Measurements from ENCODE around the gene LASP1.

- TF ChIP-seq EZH2phosphoT487 (IDR thresholded peaks at IDR 0.05; ENCODE audit: borderline replicate concordance, low read length), result no peak
- TF ChIP-seq, protein P1, sequence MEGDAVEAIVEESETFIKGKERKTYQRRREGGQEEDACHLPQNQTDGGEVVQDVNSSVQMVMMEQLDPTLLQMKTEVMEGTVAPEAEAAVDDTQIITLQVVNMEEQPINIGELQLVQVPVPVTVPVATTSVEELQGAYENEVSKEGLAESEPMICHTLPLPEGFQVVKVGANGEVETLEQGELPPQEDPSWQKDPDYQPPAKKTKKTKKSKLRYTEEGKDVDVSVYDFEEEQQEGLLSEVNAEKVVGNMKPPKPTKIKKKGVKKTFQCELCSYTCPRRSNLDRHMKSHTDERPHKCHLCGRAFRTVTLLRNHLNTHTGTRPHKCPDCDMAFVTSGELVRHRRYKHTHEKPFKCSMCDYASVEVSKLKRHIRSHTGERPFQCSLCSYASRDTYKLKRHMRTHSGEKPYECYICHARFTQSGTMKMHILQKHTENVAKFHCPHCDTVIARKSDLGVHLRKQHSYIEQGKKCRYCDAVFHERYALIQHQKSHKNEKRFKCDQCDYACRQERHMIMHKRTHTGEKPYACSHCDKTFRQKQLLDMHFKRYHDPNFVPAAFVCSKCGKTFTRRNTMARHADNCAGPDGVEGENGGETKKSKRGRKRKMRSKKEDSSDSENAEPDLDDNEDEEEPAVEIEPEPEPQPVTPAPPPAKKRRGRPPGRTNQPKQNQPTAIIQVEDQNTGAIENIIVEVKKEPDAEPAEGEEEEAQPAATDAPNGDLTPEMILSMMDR (conservative IDR thresholded peaks at IDR 0.05; ENCODE audit: low read depth, low read length), result no peak
Observed at GRCh38 chr17:38943607-38944006, 73.7 kb downstream of the LASP1 start.
